Esophagus squamous epithelium (tissue), 4 donors: ENCODE results near the gene FBXO24.

Experiments
- CTCF ChIP-seq, 6 experiments: fragments of 450-650 bp in 4 of 6; fragments of 200-600 bp in 2 of 6; sonication (generic) in 2 of 6; IDR thresholded peaks; one replicate each; pipeline ENCODE4 v1.5.1; 2016 to 2019; ENCODE audit warnings: antibody characterized with exemption in 6 of 6, mild to moderate bottlenecking in 4 of 6, moderate library complexity in 4 of 6
- POLR2A ChIP-seq, 4 donors: fragments of 450-650 bp; IDR thresholded peaks; one replicate each; pipeline ENCODE4 v1.6.1; 2017; ENCODE audit warnings: antibody characterized with exemption in 4 of 4, mild to moderate bottlenecking in 4 of 4, moderate library complexity in 3 of 4

GRCh38 chr7:100591596-100591995 is 5.5 kb downstream of the FBXO24 start:
- TF ChIP-seq CTCF (IDR thresholded peaks at IDR 0.05) (no peak), POLR2A (IDR thresholded peaks at IDR 0.05) (no peak)
